ENCODE results near the gene PDSS2.

DNA sequence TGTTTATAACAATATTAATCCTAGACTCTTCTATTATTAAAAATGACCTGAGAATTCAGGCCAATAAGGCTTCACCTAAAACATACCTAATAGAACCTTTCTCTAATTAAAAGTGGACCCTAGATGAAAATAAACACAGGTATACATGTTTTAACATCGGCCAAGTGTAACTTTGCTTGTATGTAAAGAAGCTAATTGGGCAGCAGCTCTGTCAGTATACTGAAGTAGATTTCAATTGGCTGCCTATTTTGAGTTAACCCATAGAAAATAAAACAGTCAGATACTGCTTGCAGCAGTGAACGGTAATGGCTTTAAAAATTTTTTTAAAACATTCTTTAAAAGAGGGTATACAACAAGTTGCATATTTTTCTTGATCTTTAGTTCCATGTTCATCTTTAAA lies 67.3 kb downstream of the PDSS2 start:
- TF ChIP-seq, protein P1, sequence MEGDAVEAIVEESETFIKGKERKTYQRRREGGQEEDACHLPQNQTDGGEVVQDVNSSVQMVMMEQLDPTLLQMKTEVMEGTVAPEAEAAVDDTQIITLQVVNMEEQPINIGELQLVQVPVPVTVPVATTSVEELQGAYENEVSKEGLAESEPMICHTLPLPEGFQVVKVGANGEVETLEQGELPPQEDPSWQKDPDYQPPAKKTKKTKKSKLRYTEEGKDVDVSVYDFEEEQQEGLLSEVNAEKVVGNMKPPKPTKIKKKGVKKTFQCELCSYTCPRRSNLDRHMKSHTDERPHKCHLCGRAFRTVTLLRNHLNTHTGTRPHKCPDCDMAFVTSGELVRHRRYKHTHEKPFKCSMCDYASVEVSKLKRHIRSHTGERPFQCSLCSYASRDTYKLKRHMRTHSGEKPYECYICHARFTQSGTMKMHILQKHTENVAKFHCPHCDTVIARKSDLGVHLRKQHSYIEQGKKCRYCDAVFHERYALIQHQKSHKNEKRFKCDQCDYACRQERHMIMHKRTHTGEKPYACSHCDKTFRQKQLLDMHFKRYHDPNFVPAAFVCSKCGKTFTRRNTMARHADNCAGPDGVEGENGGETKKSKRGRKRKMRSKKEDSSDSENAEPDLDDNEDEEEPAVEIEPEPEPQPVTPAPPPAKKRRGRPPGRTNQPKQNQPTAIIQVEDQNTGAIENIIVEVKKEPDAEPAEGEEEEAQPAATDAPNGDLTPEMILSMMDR (IDR thresholded peaks at IDR 0.05): no peak
- TF ChIP-seq POLR2A (IDR thresholded peaks at IDR 0.05): no peak
